ENCODE results near the gene RCAN1.
A peak's percentile ranks its signal among the peaks of the same experiment; 100 is the strongest.

Gene RCAN1

DNA sequence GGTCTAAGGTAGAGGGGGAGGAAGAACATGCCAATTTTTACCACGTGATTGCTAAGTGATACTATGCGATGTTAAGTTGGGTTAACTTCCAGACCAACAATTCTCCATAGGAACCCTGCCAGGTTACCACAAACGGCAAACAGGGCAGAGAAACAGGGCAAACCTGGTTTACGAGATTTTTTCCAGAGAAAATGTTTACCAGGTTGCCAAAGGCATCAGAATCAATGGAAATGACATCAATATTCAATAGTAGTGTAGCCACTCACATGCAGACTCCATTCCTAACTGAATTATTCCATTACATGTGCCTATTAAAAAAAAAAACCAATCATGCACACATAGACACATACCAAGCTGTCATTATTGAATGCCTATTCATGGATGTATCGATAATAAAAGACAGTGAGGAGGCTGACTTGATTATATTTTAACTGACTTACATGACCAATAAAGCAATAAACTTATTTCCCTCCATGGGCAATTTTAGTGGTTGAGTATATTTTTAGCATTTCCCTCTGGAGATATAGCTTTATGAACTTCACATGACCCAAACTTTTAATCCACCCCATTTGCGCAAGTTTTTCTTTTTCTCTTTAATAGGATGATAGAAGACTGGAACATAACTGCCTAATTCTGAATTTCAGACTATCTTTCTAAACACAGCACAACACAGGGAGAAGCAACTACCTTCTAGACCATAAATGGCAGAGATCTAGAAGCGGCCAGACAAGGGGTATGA, 62.4 kb downstream of the RCAN1 start:
- no peak for DNase-seq
- Mint-ChIP-seq H3K27ac (no peak overlapping the region), H3K27me3 (no peaks in the 10 kb centered on the region), H3K4me3 (no peak overlapping the region), H3K4me1 (peaks cover 6% of the 10 kb centered on the region), H3K9me3 (peaks cover 12 to 13% of the 10 kb centered on the region in 2 donors)
- no peak for ATAC-seq

DNA sequence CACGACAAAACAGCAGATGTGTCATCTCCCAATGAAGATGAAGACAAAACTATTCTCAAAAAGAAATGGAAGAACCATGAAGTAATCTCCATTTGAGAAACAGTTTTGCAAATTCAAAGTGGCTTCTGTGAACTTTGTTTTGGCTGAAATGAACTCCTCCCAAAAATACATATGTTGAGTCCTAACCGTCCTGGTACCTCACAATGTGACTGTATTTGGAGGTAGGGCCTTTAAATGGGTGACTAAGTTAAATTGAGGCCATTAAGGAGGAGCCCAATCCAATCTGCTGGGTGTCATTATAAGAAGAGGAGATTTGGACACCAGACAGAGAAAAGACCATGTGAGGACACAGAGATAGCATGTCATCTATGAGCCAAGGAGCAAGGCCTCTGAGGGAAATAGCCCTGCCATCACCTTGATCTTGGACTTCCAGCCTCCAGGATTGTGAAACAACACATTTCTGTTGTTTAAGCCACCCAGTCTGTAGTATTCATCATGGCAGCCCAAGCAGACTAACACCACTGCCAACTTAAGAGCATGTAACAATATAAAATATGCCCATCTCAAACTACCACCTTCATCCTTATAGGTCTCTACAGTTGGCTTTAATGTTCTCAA, 64.6 kb downstream of the RCAN1 start:
- H3K27me3 Mint-ChIP-seq: no peaks in the 10 kb centered on the region
- no peak for ATAC-seq

GRCh38 chr21:34548781-34549376, 66.0 kb downstream of the RCAN1 start:
- H3K27ac Mint-ChIP-seq: no peak overlapping the region
- H3K9me3 Mint-ChIP-seq: no peaks in the 10 kb centered on the region
- DNase-seq: no peak
- H3K27me3 Mint-ChIP-seq: no peaks in the 10 kb centered on the region
- no peak overlapping the region for H3K4me3 Mint-ChIP-seq
- no peak for ATAC-seq
- peaks cover 39% of the 10 kb centered on the region for H3K4me1 Mint-ChIP-seq

More for the DNA sequence above, 64.6 kb downstream of the RCAN1 start:
- Mint-ChIP-seq H3K27ac (no peak overlapping the region), H3K9me3 (peaks cover 11 to 12% of the 10 kb centered on the region in 2 donors), H3K4me1 (peaks cover 25% of the 10 kb centered on the region), H3K4me3 (no peak overlapping the region)
- no peak for DNase-seq

- H3K4me3 Mint-ChIP-seq: no peak overlapping the region
- no peak overlapping the region for H3K27ac Mint-ChIP-seq
Measured at GRCh38 chr21:34546542-34546941, 68.4 kb downstream of the RCAN1 start.

DNA sequence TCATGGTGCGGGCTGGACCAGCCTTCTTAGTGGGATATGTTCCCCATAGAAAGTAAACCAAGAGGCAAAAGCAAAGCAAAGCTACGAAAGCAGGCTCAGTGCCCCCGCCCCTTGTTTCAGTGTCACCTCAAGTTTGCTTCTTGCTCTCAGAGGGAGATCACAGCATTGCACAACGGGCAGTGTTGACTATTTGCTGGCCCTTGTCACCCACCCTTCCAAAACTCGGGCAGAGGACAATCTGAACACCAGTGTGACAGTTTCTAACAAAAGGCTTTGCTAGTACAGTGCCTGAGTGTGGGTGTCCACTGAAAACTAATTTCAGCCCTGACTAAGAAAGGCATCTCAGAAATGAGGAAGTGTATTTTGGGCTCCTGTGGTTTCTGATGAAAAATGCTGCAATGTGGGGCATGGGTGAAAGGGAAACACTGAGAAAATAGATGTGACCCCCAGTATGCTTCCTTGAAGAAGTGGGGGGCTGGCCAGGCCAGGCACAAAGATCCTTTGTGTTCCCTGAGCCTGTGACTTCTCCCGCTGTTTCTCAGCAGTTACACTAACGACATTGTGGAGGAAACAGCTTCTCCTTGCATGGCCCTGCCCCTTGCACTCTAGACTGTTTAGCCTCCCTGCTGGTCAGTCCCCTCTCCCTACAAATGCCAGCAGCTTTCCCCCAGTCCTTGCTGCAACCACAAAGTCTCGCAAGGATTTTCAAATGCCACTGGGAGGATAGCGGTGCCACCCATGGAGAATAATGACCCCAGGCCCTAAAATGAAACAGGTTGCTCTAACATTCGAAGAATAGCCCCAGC, 69.6 kb downstream of the RCAN1 start:
- H3K27me3 Mint-ChIP-seq: no peaks in the 10 kb centered on the region
- H3K9me3 Mint-ChIP-seq: peaks cover 5 to 7% of the 10 kb centered on the region in 2 donors
- ATAC-seq: peak; percentile 93
- H3K4me1 Mint-ChIP-seq: peaks cover 40% of the 10 kb centered on the region
- H3K4me3 Mint-ChIP-seq: peak overlapping the region; percentile 24 to 29
- DNase-seq: peak; percentile 18 to 63
- H3K27ac Mint-ChIP-seq: peak overlapping the region; percentile 93 to 98

More at GRCh38 chr21:34546542-34546941, 68.4 kb downstream of the RCAN1 start:
- Mint-ChIP-seq H3K27me3 (no peaks in the 10 kb centered on the region), H3K4me1 (peaks cover 40% of the 10 kb centered on the region), H3K9me3 (peaks cover 5 to 7% of the 10 kb centered on the region in 2 donors)
- DNase-seq (no peak), ATAC-seq (no peak)

DNA sequence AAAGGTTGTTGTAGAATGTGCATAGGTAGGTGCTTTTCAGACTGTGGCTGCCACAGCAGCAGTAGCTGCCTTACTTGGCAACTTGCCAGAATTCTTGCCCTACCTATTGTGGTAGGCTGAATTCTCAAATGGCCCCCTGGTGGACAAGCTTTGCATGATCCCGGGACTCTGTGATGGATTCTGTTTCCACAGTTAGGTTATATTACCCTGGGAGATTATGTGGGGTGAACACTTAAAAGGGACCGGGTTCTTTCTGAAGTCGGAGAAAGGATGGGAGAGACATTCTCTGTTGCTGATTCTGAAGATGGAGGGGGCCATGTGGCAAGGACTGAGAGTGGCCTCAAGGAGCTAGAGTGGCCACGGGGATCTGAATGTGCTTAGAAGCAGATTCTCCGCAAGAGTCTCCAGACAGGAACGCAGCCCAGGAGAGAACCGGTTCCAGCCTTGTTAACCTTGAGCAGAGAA, 70.8 kb downstream of the RCAN1 start:
- DNase-seq (peak; percentile 20 to 46), ATAC-seq (peak; percentile 45)
- Mint-ChIP-seq H3K27me3 (no peaks in the 10 kb centered on the region), H3K4me3 (no peak overlapping the region), H3K9me3 (peaks cover 5 to 7% of the 10 kb centered on the region in 2 donors), H3K4me1 (peaks cover 40% of the 10 kb centered on the region), H3K27ac (peak overlapping the region; percentile 6 to 46)

GRCh38 chr21:34543017-34543416, 71.9 kb downstream of the RCAN1 start:
- no peak overlapping the region for H3K4me3 Mint-ChIP-seq
- ATAC-seq (no peak), DNase-seq (no peak)
- peaks cover 40% of the 10 kb centered on the region for H3K4me1 Mint-ChIP-seq
- peaks cover 5 to 7% of the 10 kb centered on the region in 2 donors for H3K9me3 Mint-ChIP-seq
- H3K27ac Mint-ChIP-seq: no peak overlapping the region
- H3K27me3 Mint-ChIP-seq: no peaks in the 10 kb centered on the region

DNA sequence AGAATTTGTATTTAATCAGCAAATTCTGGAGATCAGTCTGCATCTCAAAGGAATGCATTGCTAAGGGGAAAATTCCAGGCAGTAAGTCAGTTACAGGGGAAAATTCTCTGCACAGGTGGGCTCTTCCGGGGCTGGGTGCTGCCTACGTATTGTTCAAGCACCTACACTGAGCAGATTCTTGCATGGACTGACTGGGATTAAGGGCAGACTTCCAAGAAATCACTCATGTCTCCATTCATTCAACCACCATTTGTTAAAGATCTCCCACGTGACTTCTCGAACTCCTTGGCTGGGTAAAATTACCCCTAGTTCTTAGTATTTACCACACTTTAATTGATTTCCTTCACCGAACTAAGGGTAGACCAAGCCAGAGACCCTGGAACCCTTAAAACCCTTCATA, 74.7 kb downstream of the RCAN1 start:
- no peak for ATAC-seq
- no peak for DNase-seq
- Mint-ChIP-seq H3K4me3 (no peak overlapping the region), H3K27ac (no peak overlapping the region), H3K27me3 (no peaks in the 10 kb centered on the region), H3K9me3 (peaks cover 5 to 7% of the 10 kb centered on the region in 2 donors), H3K4me1 (peaks cover 33% of the 10 kb centered on the region)

- H3K4me3 Mint-ChIP-seq: no peak overlapping the region
- DNase-seq: no peak
- peaks cover 23% of the 10 kb centered on the region for H3K4me1 Mint-ChIP-seq
- no peaks in the 10 kb centered on the region for H3K27me3 Mint-ChIP-seq
- H3K9me3 Mint-ChIP-seq: peaks cover under 1 to 1% of the 10 kb centered on the region in 2 donors
- H3K27ac Mint-ChIP-seq: no peak overlapping the region
- no peak for ATAC-seq
Measured at GRCh38 chr21:34537838-34538237, 77.1 kb downstream of the RCAN1 start.

DNA sequence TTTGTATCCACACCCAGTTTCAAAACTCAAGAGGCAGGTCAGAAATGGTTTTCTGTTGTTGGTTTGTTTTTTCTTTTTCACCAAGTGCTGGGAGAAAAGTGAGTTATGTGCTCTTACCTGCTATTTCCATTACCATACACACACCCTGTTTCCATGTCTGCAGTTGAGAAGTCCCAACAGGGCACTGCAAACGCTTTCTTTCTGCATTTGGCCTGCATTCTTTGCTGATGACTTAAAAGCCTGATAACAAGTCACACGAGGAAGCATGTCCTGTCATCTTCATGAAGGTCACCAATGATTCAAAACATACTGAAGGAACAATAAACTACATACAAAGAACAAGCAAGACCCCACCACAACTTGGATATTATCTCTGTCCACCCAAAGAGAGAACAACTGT, 78.1 kb downstream of the RCAN1 start:
- DNase-seq (no peak), ATAC-seq (no peak)
- no peak overlapping the region for H3K27ac Mint-ChIP-seq
- H3K4me1 Mint-ChIP-seq: peaks cover 23% of the 10 kb centered on the region
- H3K9me3 Mint-ChIP-seq: no peaks in the 10 kb centered on the region
- H3K4me3 Mint-ChIP-seq: no peak overlapping the region
- H3K27me3 Mint-ChIP-seq: no peaks in the 10 kb centered on the region

DNA sequence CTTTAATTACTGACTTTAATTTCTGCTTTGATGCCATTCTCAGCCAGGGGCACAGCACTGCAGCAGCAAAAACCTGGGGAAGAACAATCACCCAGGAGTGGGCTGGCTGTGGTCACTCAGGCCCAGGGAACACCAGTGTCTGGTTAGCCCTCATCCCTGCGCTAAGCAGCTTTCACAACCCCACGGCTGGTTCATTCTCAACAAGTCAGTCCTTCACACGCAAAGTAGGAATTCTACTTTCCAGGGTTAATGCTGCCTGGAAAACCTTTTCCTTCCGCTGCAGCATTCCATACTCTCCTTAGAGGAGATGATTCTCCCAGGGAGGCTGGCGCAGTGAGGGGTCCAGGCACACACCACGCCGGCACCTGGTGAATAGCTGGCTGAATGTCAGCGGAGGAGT, 78.6 kb downstream of the RCAN1 start:
- H3K27ac Mint-ChIP-seq: no peak overlapping the region
- ATAC-seq: no peak

GRCh38 chr21:34535886-34536285, 79.0 kb downstream of the RCAN1 start:
- H3K27ac Mint-ChIP-seq: no peak overlapping the region
- no peaks in the 10 kb centered on the region for H3K9me3 Mint-ChIP-seq

More for the DNA sequence above, 78.6 kb downstream of the RCAN1 start:
- no peaks in the 10 kb centered on the region for H3K9me3 Mint-ChIP-seq
- peaks cover 23% of the 10 kb centered on the region for H3K4me1 Mint-ChIP-seq
- H3K27me3 Mint-ChIP-seq: no peaks in the 10 kb centered on the region
- H3K4me3 Mint-ChIP-seq: no peak overlapping the region
- DNase-seq: no peak

GRCh38 chr21:34534522-34534921, 80.4 kb downstream of the RCAN1 start:
- Mint-ChIP-seq H3K4me3 (peak overlapping the region in 1 of 2 donors; percentile 2), H3K27ac (no peak overlapping the region)

More at GRCh38 chr21:34535886-34536285, 79.0 kb downstream of the RCAN1 start:
- H3K4me1 Mint-ChIP-seq: peaks cover 23% of the 10 kb centered on the region
- H3K4me3 Mint-ChIP-seq: no peak overlapping the region
- no peaks in the 10 kb centered on the region for H3K27me3 Mint-ChIP-seq
- DNase-seq: no peak
- no peak for ATAC-seq

DNA sequence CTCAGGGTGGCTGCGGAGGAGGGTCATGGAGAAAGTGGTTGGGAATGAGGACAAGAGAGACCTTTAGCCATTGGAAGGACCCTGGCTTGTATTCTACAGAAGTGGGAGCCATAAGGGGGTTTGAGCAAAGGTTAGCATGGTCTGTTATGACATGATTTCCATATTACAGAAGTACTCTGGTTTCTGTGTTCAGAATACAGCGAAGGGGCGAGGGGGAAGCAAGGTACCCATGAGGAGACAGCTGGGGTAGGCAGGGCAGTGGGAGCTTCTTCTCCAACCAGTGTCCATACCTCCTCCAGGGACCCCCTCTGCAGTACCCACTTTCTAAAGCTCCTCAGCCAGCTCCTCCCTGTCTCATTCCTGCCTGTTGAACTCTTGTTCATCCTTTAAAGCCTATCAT, 81.0 kb downstream of the RCAN1 start:
- Mint-ChIP-seq H3K4me1 (peaks cover 29% of the 10 kb centered on the region), H3K4me3 (peak overlapping the region in 1 of 2 donors; percentile 2), H3K9me3 (peaks cover 0 to 5% of the 10 kb centered on the region in 2 donors), H3K27ac (peak overlapping the region in 1 of 2 donors; percentile 5), H3K27me3 (no peaks in the 10 kb centered on the region)
- ATAC-seq: no peak
- no peak for DNase-seq

More at GRCh38 chr21:34534522-34534921, 80.4 kb downstream of the RCAN1 start:
- ATAC-seq: peak; percentile 75
- H3K4me1 Mint-ChIP-seq: peaks cover 29% of the 10 kb centered on the region
- H3K27me3 Mint-ChIP-seq: no peaks in the 10 kb centered on the region
- peaks cover 0 to 5% of the 10 kb centered on the region in 2 donors for H3K9me3 Mint-ChIP-seq
- peak in 1 of 2 donors; percentile 35 for DNase-seq

GRCh38 chr21:34531399-34531798, 83.5 kb downstream of the RCAN1 start:
- Mint-ChIP-seq H3K4me1 (peaks cover 38% of the 10 kb centered on the region), H3K27ac (no peak overlapping the region), H3K4me3 (no peak overlapping the region), H3K27me3 (no peaks in the 10 kb centered on the region), H3K9me3 (peaks cover 0 to 10% of the 10 kb centered on the region in 2 donors)
- DNase-seq (no peak), ATAC-seq (no peak)

Data from stimulated activated naive CD8-positive, alpha-beta T cell treated with anti-CD3 and anti-CD28 coated beads, Interleukin-15, amount 100 ng/mL, for 72 hours (primary cell).